Measurements from ENCODE around the gene TOX2.

DNA sequence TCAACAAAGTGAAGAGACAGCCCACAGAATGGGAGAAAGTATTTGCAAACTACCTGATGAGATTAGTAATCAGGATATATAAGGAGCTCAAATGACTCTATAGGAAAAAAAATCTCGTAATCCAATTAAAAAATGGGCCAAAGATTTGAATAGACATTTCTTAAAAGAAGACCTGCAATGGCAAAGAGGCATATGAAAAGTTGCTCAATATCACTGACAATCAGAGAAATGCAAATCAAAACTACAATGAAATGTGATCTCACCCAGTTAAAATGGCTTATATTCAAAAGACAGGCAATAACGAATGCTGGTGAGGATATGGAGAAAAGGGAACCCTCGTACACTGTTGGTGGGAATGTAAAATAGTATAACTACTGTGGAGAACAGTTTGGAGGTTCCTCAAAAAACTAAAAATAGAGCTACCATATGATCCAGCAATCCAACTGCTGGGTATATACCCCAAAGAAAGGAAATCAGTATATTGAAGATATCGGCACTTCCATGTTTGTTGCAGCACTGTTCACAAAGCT, 65.0 kb downstream of the TOX2 start:
- no peak for TF ChIP-seq CTCF (conservative IDR thresholded peaks at IDR 0.05; ENCODE audit: low read depth, low read length)
- no peak for TF ChIP-seq EZH2 (IDR thresholded peaks at IDR 0.05; ENCODE audit: low read length, unreplicated experiment)
- no peak for TF ChIP-seq EZH2phosphoT487 (IDR thresholded peaks at IDR 0.05; ENCODE audit: borderline replicate concordance, low read length)

Data from PC-3 (cell line).